T-helper 2 cell treated with Interferon-gamma antibody and Interleukin-4, amounts not matched to agents 100 ng/mL and 5 ng/mL, for 36 hours (primary cell): Measurements from ENCODE around the gene GNA14. TPM values are rescaled to one million over a fixed set of nuclear protein-coding genes. Genes with fewer than 3 reads are reported as not detected.
"Not testable (repeated sequence)": the region's sequence is repeated elsewhere in the genome, so short reads cannot be mapped to it uniquely, and the experiment has no call there.

Source experiments
- intact Hi-C: fragments of 100-400 bp; cut with micrococcal nuclease; formaldehyde crosslinking; loops from one replicate; pipeline ENCODE4 v1.15.1; 2023
- total RNA-seq: library from RNA; stranded (reverse); gene quantifications from 2 replicates; pipeline ENCODE4 v1.2.3, GENCODE V29; 2022

GNA14 gene
- total RNA-seq, 1 donor from 2014 or later, result not detected

GRCh38 chr9:77589046-77589795, 58.9 kb downstream of the GNA14 start:
- intact Hi-C loops, result no loop called here

GRCh38 chr9:77588271-77588937, 59.7 kb downstream of the GNA14 start:
- intact Hi-C loops, result no loop called here

GRCh38 chr9:77587851-77588250, 60.3 kb downstream of the GNA14 start:
- intact Hi-C loops, result no loop called here

- intact Hi-C loops, result no loop called here
Observed at GRCh38 chr9:77587042-77587441, 61.1 kb downstream of the GNA14 start.

- intact Hi-C loops, result no loop called here
Observed at GRCh38 chr9:77586591-77586990, 61.5 kb downstream of the GNA14 start.

- intact Hi-C loops, result no loop called here
Observed at GRCh38 chr9:77585335-77585786, 62.8 kb downstream of the GNA14 start.

GRCh38 chr9:77584927-77585326, 63.2 kb downstream of the GNA14 start:
- intact Hi-C loops, result not testable (repeated sequence)

GRCh38 chr9:77582961-77583576, 65.1 kb downstream of the GNA14 start:
- intact Hi-C loops, result no loop called here

GRCh38 chr9:77582525-77582924, 65.6 kb downstream of the GNA14 start:
- intact Hi-C loops, result no loop called here

GRCh38 chr9:77575785-77576184, 72.3 kb downstream of the GNA14 start:
- intact Hi-C loops, result no loop called here

GRCh38 chr9:77569335-77569734, 78.8 kb downstream of the GNA14 start:
- intact Hi-C loops, result no loop called here

GRCh38 chr9:77563174-77563573, 84.9 kb downstream of the GNA14 start:
- intact Hi-C loops, result no loop called here

- intact Hi-C loops, result no loop called here
Observed at GRCh38 chr9:77562019-77562748, 85.9 kb downstream of the GNA14 start.

- intact Hi-C loops, result no loop called here
Observed at GRCh38 chr9:77561331-77562018, 86.6 kb downstream of the GNA14 start.

- intact Hi-C loops, result no loop called here
Observed at GRCh38 chr9:77556396-77556795, 91.7 kb downstream of the GNA14 start.

- intact Hi-C loops, result no loop called here
Observed at GRCh38 chr9:77554586-77555105, 93.5 kb downstream of the GNA14 start.

- intact Hi-C loops, result no loop called here
Observed at GRCh38 chr9:77547106-77547730, 100.9 kb downstream of the GNA14 start.

- intact Hi-C loops, result no loop called here
Observed at GRCh38 chr9:77546376-77546950, 101.7 kb downstream of the GNA14 start.

GRCh38 chr9:77544546-77544945, 103.6 kb downstream of the GNA14 start:
- intact Hi-C loops, result no loop called here
